GM12878 (cell line): ENCODE data around the gene CATSPER1. TPM values are rescaled to one million over a fixed set of nuclear protein-coding genes. Genes with fewer than 3 reads are reported as not detected.

Experiments
- BHLHE40 ChIP-seq, 2 experiments: fragments of 450-650 bp in 1 of 2; IDR thresholded peaks; 2 replicates each; pipeline ENCODE4 v1.6.1; 2011 to 2017; ENCODE audit warnings: low read depth in 2 of 2, borderline replicate concordance in 1 of 2, improper control_type of control experiment in 1 of 2, low read length in 1 of 2, mild to moderate bottlenecking in 1 of 2
- EZH2 ChIP-seq: IDR thresholded peaks from 2 replicates; pipeline ENCODE4 v1.6.1; 2012; ENCODE audit warnings: low read depth, mild to moderate bottlenecking, control low read depth, inconsistent platforms, low read length, borderline replicate concordance; ENCODE audit not compliant: control insufficient read depth
- GABPA ChIP-seq: IDR thresholded peaks from 2 replicates; pipeline ENCODE4 v1.6.1; 2014; ENCODE audit warnings: antibody characterized with exemption, low read depth, mild to moderate bottlenecking, inconsistent platforms
- IRF4 ChIP-seq: IDR thresholded peaks from 2 replicates; pipeline ENCODE4 v1.6.1; 2011; ENCODE audit warnings: low read depth, low read length
- KDM1A ChIP-seq: fragments of 200-600 bp; sonication (generic); IDR thresholded peaks from 2 replicates; pipeline ENCODE4 v1.6.1; 2016; ENCODE audit warnings: borderline replicate concordance
- RAD21 ChIP-seq: IDR thresholded peaks from 2 replicates; pipeline ENCODE4 v1.6.1; 2011; ENCODE audit warnings: mild to moderate bottlenecking, low read depth, low read length, moderate library complexity; ENCODE audit not compliant: insufficient read depth
- RB1 ChIP-seq: fragments of 450-650 bp; formaldehyde crosslinking; IDR thresholded peaks from 2 replicates; pipeline ENCODE4 v1.6.1; 2017; ENCODE audit warnings: mild to moderate bottlenecking, borderline replicate concordance
- RCOR1 ChIP-seq: conservative IDR thresholded peaks from 2 replicates; pipeline ENCODE4 v1.6.1; 2012; ENCODE audit warnings: low read depth, low read length, improper control_type of control experiment
- SMC3 ChIP-seq: IDR thresholded peaks from 2 replicates; pipeline ENCODE4 v1.6.1; 2011; ENCODE audit warnings: low read length, improper control_type of control experiment, borderline replicate concordance
- STAT3 ChIP-seq: IDR thresholded peaks from 2 replicates; pipeline ENCODE4 v1.6.1; 2011; ENCODE audit warnings: low read depth, low read length, improper control_type of control experiment
- TCF7 ChIP-seq: IDR thresholded peaks from 2 replicates; pipeline ENCODE4 v1.6.1; 2014; ENCODE audit warnings: antibody characterized with exemption, borderline replicate concordance
- ZSCAN29 ChIP-seq: fragments of 450-650 bp; IDR thresholded peaks from 2 replicates; pipeline ENCODE4 v1.6.1; 2017; ENCODE audit warnings: mild to moderate bottlenecking, moderate library complexity
- polyA plus RNA-seq, 11 experiments: library from polyadenylated mRNA; depleted of rRNA in 4 of 11; unstranded in 6 of 11; stranded (reverse) in 5 of 11; fragments of >200 nt; fragmentation: Nextera tagmentation in 4 of 11; fragmentation: Illumina TruSeq in 1 of 11; extraction: Ambion mirVana in 4 of 11; extraction: Trizol in 1 of 11; gene quantifications; 1 replicate in 1 of 11; 2 replicates in 10 of 11; pipeline versions ENCODE4 v1.2.1 to v1.2.3, GENCODE V29; 2011 to 2016; ENCODE audit warnings: inconsistent platforms in 2 of 11, missing spikeins in 2 of 11, low read depth in 1 of 11
- total RNA-seq, 4 experiments: library from RNA; depleted of rRNA in 3 of 4; stranded (reverse); fragments of >200 nt in 3 of 4; fragmentation: Illumina TruSeq in 1 of 4; extraction: Trizol in 1 of 4; gene quantifications; 2 replicates each; pipeline versions ENCODE4 v1.2.1 to v1.2.3, GENCODE V29; 2013 to 2021
- TF ChIP-seq, protein P1 (sequence below): IDR thresholded peaks from 2 replicates; pipeline ENCODE4 v1.6.1; 2012; ENCODE audit warnings: improper control_type of control experiment, low read depth, low read length; ENCODE audit not compliant: insufficient replicate concordance
- TF ChIP-seq, protein P2 (sequence below): fragments of 450-650 bp; IDR thresholded peaks from 2 replicates; pipeline ENCODE4 v1.6.1; 2016; ENCODE audit warnings: mild to moderate bottlenecking, moderate library complexity, borderline replicate concordance

Gene CATSPER1
- total and polyA plus RNA-seq, 10 of the 15 experiments (the other 5 are each of a cell fraction or from before 2014, with no cell fraction given), result 0.02 to 0.05 TPM; not detected in 8

DNA sequence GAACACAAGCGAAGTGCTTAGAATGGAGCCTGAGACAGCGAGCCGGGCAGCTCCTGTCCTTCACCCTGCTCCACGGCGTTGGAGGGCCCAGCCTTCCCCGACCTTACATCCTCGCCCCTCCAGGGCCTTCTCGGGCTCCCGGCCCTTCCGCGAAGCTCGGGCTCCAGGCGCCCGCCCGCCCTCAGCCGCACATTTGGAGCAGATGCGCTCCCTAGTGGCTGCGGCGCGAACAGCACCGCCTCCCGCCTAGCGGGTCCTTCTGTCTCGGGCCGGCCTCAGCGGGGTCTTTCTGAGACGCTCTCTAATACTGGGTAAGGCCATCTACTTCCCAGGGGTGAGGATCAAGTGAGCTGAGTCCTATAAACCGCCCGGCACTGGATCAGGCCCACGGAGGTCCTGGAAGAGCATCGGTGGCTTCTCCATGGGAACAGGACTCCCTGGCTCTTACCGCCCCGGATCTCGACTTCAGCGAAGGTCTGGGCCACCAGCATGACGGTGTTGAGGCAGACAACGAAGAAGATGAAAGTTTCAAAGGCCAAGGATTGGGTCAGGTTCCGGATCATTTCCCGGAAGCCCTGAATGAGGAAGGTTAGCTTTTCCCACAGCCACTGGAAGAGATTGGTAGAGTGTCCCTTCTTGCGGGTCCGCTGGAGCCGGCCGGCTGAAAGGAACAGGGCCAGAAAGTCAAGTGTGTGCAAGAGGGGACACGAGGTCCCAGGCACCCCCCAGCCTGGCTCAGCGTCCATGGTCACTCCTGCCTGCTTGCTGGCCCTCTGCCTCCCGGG, 3.7 kb downstream of the CATSPER1 start (continued):
- TF ChIP-seq, protein P1, sequence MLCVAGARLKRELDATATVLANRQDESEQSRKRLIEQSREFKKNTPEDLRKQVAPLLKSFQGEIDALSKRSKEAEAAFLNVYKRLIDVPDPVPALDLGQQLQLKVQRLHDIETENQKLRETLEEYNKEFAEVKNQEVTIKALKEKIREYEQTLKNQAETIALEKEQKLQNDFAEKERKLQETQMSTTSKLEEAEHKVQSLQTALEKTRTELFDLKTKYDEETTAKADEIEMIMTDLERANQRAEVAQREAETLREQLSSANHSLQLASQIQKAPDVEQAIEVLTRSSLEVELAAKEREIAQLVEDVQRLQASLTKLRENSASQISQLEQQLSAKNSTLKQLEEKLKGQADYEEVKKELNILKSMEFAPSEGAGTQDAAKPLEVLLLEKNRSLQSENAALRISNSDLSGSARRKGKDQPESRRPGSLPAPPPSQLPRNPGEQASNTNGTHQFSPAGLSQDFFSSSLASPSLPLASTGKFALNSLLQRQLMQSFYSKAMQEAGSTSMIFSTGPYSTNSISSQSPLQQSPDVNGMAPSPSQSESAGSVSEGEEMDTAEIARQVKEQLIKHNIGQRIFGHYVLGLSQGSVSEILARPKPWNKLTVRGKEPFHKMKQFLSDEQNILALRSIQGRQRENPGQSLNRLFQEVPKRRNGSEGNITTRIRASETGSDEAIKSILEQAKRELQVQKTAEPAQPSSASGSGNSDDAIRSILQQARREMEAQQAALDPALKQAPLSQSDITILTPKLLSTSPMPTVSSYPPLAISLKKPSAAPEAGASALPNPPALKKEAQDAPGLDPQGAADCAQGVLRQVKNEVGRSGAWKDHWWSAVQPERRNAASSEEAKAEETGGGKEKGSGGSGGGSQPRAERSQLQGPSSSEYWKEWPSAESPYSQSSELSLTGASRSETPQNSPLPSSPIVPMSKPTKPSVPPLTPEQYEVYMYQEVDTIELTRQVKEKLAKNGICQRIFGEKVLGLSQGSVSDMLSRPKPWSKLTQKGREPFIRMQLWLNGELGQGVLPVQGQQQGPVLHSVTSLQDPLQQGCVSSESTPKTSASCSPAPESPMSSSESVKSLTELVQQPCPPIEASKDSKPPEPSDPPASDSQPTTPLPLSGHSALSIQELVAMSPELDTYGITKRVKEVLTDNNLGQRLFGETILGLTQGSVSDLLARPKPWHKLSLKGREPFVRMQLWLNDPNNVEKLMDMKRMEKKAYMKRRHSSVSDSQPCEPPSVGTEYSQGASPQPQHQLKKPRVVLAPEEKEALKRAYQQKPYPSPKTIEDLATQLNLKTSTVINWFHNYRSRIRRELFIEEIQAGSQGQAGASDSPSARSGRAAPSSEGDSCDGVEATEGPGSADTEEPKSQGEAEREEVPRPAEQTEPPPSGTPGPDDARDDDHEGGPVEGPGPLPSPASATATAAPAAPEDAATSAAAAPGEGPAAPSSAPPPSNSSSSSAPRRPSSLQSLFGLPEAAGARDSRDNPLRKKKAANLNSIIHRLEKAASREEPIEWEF, result no peak
- TF ChIP-seq BHLHE40 (IDR thresholded peaks at IDR 0.05; ENCODE audit: borderline replicate concordance in 1 of 2, low read depth in 2 of 2, low read length in 1 of 2) (peak in 1 of 2 experiments; percentile 23; a peak in 1 of 4 replicates), KDM1A (no peak), SMC3 (peak; percentile 54; the same call in 1 of the 2 replicates), STAT3 (no peak), IRF4 (no peak), EZH2 (no peak), RCOR1 (no peak), ZSCAN29 (no peak), RAD21 (peak; percentile 60), GABPA (no peak), TCF7 (no peak), RB1 (no peak; the same call in 1 of the 2 replicates)
- TF ChIP-seq, protein P2, sequence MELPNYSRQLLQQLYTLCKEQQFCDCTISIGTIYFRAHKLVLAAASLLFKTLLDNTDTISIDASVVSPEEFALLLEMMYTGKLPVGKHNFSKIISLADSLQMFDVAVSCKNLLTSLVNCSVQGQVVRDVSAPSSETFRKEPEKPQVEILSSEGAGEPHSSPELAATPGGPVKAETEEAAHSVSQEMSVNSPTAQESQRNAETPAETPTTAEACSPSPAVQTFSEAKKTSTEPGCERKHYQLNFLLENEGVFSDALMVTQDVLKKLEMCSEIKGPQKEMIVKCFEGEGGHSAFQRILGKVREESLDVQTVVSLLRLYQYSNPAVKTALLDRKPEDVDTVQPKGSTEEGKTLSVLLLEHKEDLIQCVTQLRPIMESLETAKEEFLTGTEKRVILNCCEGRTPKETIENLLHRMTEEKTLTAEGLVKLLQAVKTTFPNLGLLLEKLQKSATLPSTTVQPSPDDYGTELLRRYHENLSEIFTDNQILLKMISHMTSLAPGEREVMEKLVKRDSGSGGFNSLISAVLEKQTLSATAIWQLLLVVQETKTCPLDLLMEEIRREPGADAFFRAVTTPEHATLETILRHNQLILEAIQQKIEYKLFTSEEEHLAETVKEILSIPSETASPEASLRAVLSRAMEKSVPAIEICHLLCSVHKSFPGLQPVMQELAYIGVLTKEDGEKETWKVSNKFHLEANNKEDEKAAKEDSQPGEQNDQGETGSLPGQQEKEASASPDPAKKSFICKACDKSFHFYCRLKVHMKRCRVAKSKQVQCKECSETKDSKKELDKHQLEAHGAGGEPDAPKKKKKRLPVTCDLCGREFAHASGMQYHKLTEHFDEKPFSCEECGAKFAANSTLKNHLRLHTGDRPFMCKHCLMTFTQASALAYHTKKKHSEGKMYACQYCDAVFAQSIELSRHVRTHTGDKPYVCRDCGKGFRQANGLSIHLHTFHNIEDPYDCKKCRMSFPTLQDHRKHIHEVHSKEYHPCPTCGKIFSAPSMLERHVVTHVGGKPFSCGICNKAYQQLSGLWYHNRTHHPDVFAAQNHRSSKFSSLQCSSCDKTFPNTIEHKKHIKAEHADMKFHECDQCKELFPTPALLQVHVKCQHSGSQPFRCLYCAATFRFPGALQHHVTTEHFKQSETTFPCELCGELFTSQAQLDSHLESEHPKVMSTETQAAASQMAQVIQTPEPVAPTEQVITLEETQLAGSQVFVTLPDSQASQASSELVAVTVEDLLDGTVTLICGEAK, result no peak
